Measurements from ENCODE around the gene PEX16.
"Not testable (repeated sequence)": the region's sequence is repeated elsewhere in the genome, so short reads cannot be mapped to it uniquely, and the experiment has no call there.

The PEX16 gene

GRCh38 chr11:45901626-45902025 lies 16.1 kb downstream of the PEX16 start:
- H3K4me1 ChIP-seq (ENCODE audit: insufficient read depth, low read length): peaks cover 19% of the 10 kb centered on the region
- H3K27ac ChIP-seq (ENCODE audit: low read depth, low read length): no peak overlapping the region
- no peak overlapping the region for H3K9ac ChIP-seq (ENCODE audit: low read length)
- peaks cover 0 to 1% of the 10 kb centered on the region in 2 donors for H3K27me3 ChIP-seq (ENCODE audit: control insufficient read depth in 1 of 2, insufficient read depth in 2 of 2, low read length in 2 of 2)
- no peaks in the 10 kb centered on the region for H3K36me3 ChIP-seq (ENCODE audit: insufficient read depth, low read length)
- no peak overlapping the region for H3K4me3 ChIP-seq (ENCODE audit: low read depth in 1 of 2, low read length in 2 of 2)
- H3K9me3 ChIP-seq (ENCODE audit: low read length): no peaks in the 10 kb centered on the region

GRCh38 chr11:45900916-45901617 lies 16.6 kb downstream of the PEX16 start:
- peak overlapping the region in 1 of 2 donors; percentile 63 for H3K4me3 ChIP-seq (ENCODE audit: low read depth in 1 of 2, low read length in 2 of 2)
- H3K9ac ChIP-seq (ENCODE audit: low read length): no peak overlapping the region
- peak overlapping the region; percentile 29 for H3K27ac ChIP-seq (ENCODE audit: low read depth, low read length)
- peaks cover 19% of the 10 kb centered on the region for H3K4me1 ChIP-seq (ENCODE audit: insufficient read depth, low read length)
- no peaks in the 10 kb centered on the region for H3K36me3 ChIP-seq (ENCODE audit: insufficient read depth, low read length)
- no peaks in the 10 kb centered on the region for H3K9me3 ChIP-seq (ENCODE audit: low read length)
- peaks cover 0 to 7% of the 10 kb centered on the region in 2 donors for H3K27me3 ChIP-seq (ENCODE audit: control insufficient read depth in 1 of 2, insufficient read depth in 2 of 2, low read length in 2 of 2)

GRCh38 chr11:45900175-45900800 lies 17.4 kb downstream of the PEX16 start:
- not testable (repeated sequence) for H3K9ac ChIP-seq (ENCODE audit: low read length); H3K36me3 ChIP-seq (ENCODE audit: insufficient read depth, low read length); H3K9me3 ChIP-seq (ENCODE audit: low read length)
- Histone ChIP-seq H3K4me3 (ENCODE audit: low read depth in 1 of 2, low read length in 2 of 2) (peak overlapping the region; percentile 47 to 63), H3K27me3 (ENCODE audit: control insufficient read depth in 1 of 2, insufficient read depth in 2 of 2, low read length in 2 of 2) (peaks cover 0 to 11% of the 10 kb centered on the region in 2 donors), H3K4me1 (ENCODE audit: insufficient read depth, low read length) (peaks cover 19% of the 10 kb centered on the region), H3K27ac (ENCODE audit: low read depth, low read length) (peak overlapping the region; percentile 29)

- Histone ChIP-seq H3K27me3 (ENCODE audit: control insufficient read depth in 1 of 2, insufficient read depth in 2 of 2, low read length in 2 of 2) (peaks cover 3 to 15% of the 10 kb centered on the region in 2 donors), H3K4me3 (ENCODE audit: low read depth in 1 of 2, low read length in 2 of 2) (peak overlapping the region; percentile 47), H3K9me3 (ENCODE audit: low read length) (no peaks in the 10 kb centered on the region), H3K9ac (ENCODE audit: low read length) (no peak overlapping the region), H3K4me1 (ENCODE audit: insufficient read depth, low read length) (peaks cover 19% of the 10 kb centered on the region), H3K27ac (ENCODE audit: low read depth, low read length) (no peak overlapping the region), H3K36me3 (ENCODE audit: insufficient read depth, low read length) (no peaks in the 10 kb centered on the region)
These were observed 18.1 kb downstream of the PEX16 start for GRCh38 chr11:45899448-45900174.

- Histone ChIP-seq H3K4me1 (ENCODE audit: insufficient read depth, low read length) (peaks cover 19% of the 10 kb centered on the region), H3K9ac (ENCODE audit: low read length) (no peak overlapping the region), H3K9me3 (ENCODE audit: low read length) (no peaks in the 10 kb centered on the region), H3K36me3 (ENCODE audit: insufficient read depth, low read length) (no peaks in the 10 kb centered on the region), H3K4me3 (ENCODE audit: low read depth in 1 of 2, low read length in 2 of 2) (peak overlapping the region in 1 of 2 donors; percentile 47), H3K27me3 (ENCODE audit: control insufficient read depth in 1 of 2, insufficient read depth in 2 of 2, low read length in 2 of 2) (peaks cover 5 to 17% of the 10 kb centered on the region in 2 donors), H3K27ac (ENCODE audit: low read depth, low read length) (no peak overlapping the region)
These were observed 18.6 kb downstream of the PEX16 start for GRCh38 chr11:45899086-45899447.

- Histone ChIP-seq H3K27ac (ENCODE audit: low read depth, low read length) (no peak overlapping the region), H3K4me3 (ENCODE audit: low read depth in 1 of 2, low read length in 2 of 2) (no peak overlapping the region), H3K9ac (ENCODE audit: low read length) (no peak overlapping the region), H3K4me1 (ENCODE audit: insufficient read depth, low read length) (peaks cover 19% of the 10 kb centered on the region), H3K36me3 (ENCODE audit: insufficient read depth, low read length) (no peaks in the 10 kb centered on the region), H3K9me3 (ENCODE audit: low read length) (no peaks in the 10 kb centered on the region), H3K27me3 (ENCODE audit: control insufficient read depth in 1 of 2, insufficient read depth in 2 of 2, low read length in 2 of 2) (peaks cover 5 to 17% of the 10 kb centered on the region in 2 donors)
These were observed 20.1 kb downstream of the PEX16 start for GRCh38 chr11:45897556-45897955.

GRCh38 chr11:45896422-45896984 lies 21.2 kb downstream of the PEX16 start:
- Histone ChIP-seq H3K4me3 (ENCODE audit: low read depth in 1 of 2, low read length in 2 of 2) (no peak overlapping the region), H3K9me3 (ENCODE audit: low read length) (no peaks in the 10 kb centered on the region), H3K4me1 (ENCODE audit: insufficient read depth, low read length) (peaks cover 18% of the 10 kb centered on the region), H3K27me3 (ENCODE audit: control insufficient read depth in 1 of 2, insufficient read depth in 2 of 2, low read length in 2 of 2) (peaks cover 5 to 17% of the 10 kb centered on the region in 2 donors), H3K9ac (ENCODE audit: low read length) (no peak overlapping the region), H3K36me3 (ENCODE audit: insufficient read depth, low read length) (no peaks in the 10 kb centered on the region), H3K27ac (ENCODE audit: low read depth, low read length) (no peak overlapping the region)

GRCh38 chr11:45895553-45896259 lies 22.0 kb downstream of the PEX16 start:
- Histone ChIP-seq H3K27me3 (ENCODE audit: control insufficient read depth in 1 of 2, insufficient read depth in 2 of 2, low read length in 2 of 2) (peaks cover 5 to 17% of the 10 kb centered on the region in 2 donors), H3K27ac (ENCODE audit: low read depth, low read length) (no peak overlapping the region), H3K9ac (ENCODE audit: low read length) (no peak overlapping the region), H3K36me3 (ENCODE audit: insufficient read depth, low read length) (no peaks in the 10 kb centered on the region), H3K4me1 (ENCODE audit: insufficient read depth, low read length) (peaks cover 10% of the 10 kb centered on the region), H3K9me3 (ENCODE audit: low read length) (no peaks in the 10 kb centered on the region), H3K4me3 (ENCODE audit: low read depth in 1 of 2, low read length in 2 of 2) (no peak overlapping the region)

GRCh38 chr11:45894555-45895247 lies 23.0 kb downstream of the PEX16 start:
- Histone ChIP-seq H3K4me1 (ENCODE audit: insufficient read depth, low read length) (peaks cover 6% of the 10 kb centered on the region), H3K27ac (ENCODE audit: low read depth, low read length) (no peak overlapping the region), H3K36me3 (ENCODE audit: insufficient read depth, low read length) (no peaks in the 10 kb centered on the region), H3K27me3 (ENCODE audit: control insufficient read depth in 1 of 2, insufficient read depth in 2 of 2, low read length in 2 of 2) (peaks cover 5 to 17% of the 10 kb centered on the region in 2 donors), H3K9me3 (ENCODE audit: low read length) (no peaks in the 10 kb centered on the region), H3K4me3 (ENCODE audit: low read depth in 1 of 2, low read length in 2 of 2) (no peak overlapping the region), H3K9ac (ENCODE audit: low read length) (no peak overlapping the region)

GRCh38 chr11:45892856-45893255 lies 24.8 kb downstream of the PEX16 start:
- no peak overlapping the region for H3K9ac ChIP-seq (ENCODE audit: low read length)
- no peaks in the 10 kb centered on the region for H3K4me1 ChIP-seq (ENCODE audit: insufficient read depth, low read length)
- H3K36me3 ChIP-seq (ENCODE audit: insufficient read depth, low read length): no peaks in the 10 kb centered on the region
- H3K4me3 ChIP-seq (ENCODE audit: low read depth in 1 of 2, low read length in 2 of 2): no peak overlapping the region
- H3K27ac ChIP-seq (ENCODE audit: low read depth, low read length): no peak overlapping the region
- H3K27me3 ChIP-seq (ENCODE audit: control insufficient read depth in 1 of 2, insufficient read depth in 2 of 2, low read length in 2 of 2): peaks cover 5 to 17% of the 10 kb centered on the region in 2 donors
- no peaks in the 10 kb centered on the region for H3K9me3 ChIP-seq (ENCODE audit: low read length)

Measured in muscle layer of colon (tissue), 2 donors.